Measurements from ENCODE around the gene ASCL2.

ASCL2 gene

GRCh38 chr11:2272946-2273280 lies 2.5 kb upstream of the ASCL2 start:
- no peak for DNase-seq (ENCODE audit: low read depth in 2 of 2)

- no peak for DNase-seq (ENCODE audit: low read depth in 2 of 2)
Measured at GRCh38 chr11:2272228-2272945, 2.0 kb upstream of the ASCL2 start.

- DNase-seq (ENCODE audit: low read depth in 2 of 2) = no peak
Measured at GRCh38 chr11:2271327-2272227, 1.2 kb upstream of the ASCL2 start.

- no peak for DNase-seq (ENCODE audit: low read depth in 2 of 2)
Measured at GRCh38 chr11:2271077-2271326, 614 bp upstream of the ASCL2 start.

GRCh38 chr11:2269601-2270321 lies 627 bp downstream of the ASCL2 start:
- no peak for DNase-seq (ENCODE audit: low read depth in 2 of 2)

GRCh38 chr11:2268729-2269600 lies 1.4 kb downstream of the ASCL2 start:
- DNase-seq (ENCODE audit: low read depth in 2 of 2) = peak; percentile 76 to 84

GRCh38 chr11:2267851-2268728 lies 2.3 kb downstream of the ASCL2 start:
- no peak for DNase-seq (ENCODE audit: low read depth in 2 of 2)

GRCh38 chr11:2267306-2267850 lies 3.0 kb downstream of the ASCL2 start:
- no peak for DNase-seq (ENCODE audit: low read depth in 2 of 2)

- no peak for DNase-seq (ENCODE audit: low read depth in 2 of 2)
Measured at GRCh38 chr11:2266586-2267305, 3.6 kb downstream of the ASCL2 start.

- no peak for DNase-seq (ENCODE audit: low read depth in 2 of 2)
Measured at GRCh38 chr11:2265854-2266585, 4.4 kb downstream of the ASCL2 start.

GRCh38 chr11:2265396-2265795 lies 5.0 kb downstream of the ASCL2 start:
- no peak for DNase-seq (ENCODE audit: low read depth in 2 of 2)

GRCh38 chr11:2264366-2265053 lies 5.9 kb downstream of the ASCL2 start:
- DNase-seq (ENCODE audit: low read depth in 2 of 2) = no peak

GRCh38 chr11:2263724-2264360 lies 6.5 kb downstream of the ASCL2 start:
- no peak for DNase-seq (ENCODE audit: low read depth in 2 of 2)

- no peak for DNase-seq (ENCODE audit: low read depth in 2 of 2)
Measured at GRCh38 chr11:2263071-2263565, 7.3 kb downstream of the ASCL2 start.

- DNase-seq (ENCODE audit: low read depth in 2 of 2) = no peak
Measured at GRCh38 chr11:2262301-2263070, 7.9 kb downstream of the ASCL2 start.

GRCh38 chr11:2261436-2262230 lies 8.8 kb downstream of the ASCL2 start:
- no peak for DNase-seq (ENCODE audit: low read depth in 2 of 2)

Data from stimulated activated CD4-positive, alpha-beta T cell treated with anti-CD3 and anti-CD28 coated beads, Interleukin-4, amount 100 ng/mL, for 48 hours (primary cell).